Gastroesophageal sphincter (tissue), 4 donors: ENCODE measurements around the gene C6orf120. TPM values are rescaled to one million over a fixed set of nuclear protein-coding genes. Genes with fewer than 3 reads are reported as not detected.
A peak's percentile ranks its signal among the peaks of the same experiment; 100 is the strongest.

Experiments
- ATAC-seq: fragments of 150-250 bp; one replicate; pipeline ENCODE4 v1.9.1; 2016; ENCODE audit warnings: mild to moderate bottlenecking, moderate library complexity
- H3K27ac ChIP-seq, 4 donors: fragments of 200-600 bp; sonication (generic) in 3 of 4; 1 replicate in 3 of 4; 2 replicates in 1 of 4; pipeline ENCODE4 v1.5.1; 2016 to 2019
- H3K27me3 ChIP-seq: fragments of 200-600 bp; sonication (generic); one replicate; pipeline ENCODE4 v1.5.1; 2019
- H3K36me3 ChIP-seq, 2 donors: fragments of 200-600 bp; sonication (generic); one replicate each; pipeline ENCODE4 v1.5.1; 2019; ENCODE audit warnings: control low read depth in 1 of 2
- H3K4me1 ChIP-seq, 3 donors: fragments of 200-600 bp; sonication (generic); 1 replicate in 2 of 3; 2 replicates in 1 of 3; pipeline ENCODE4 v1.5.1; 2016 to 2019; ENCODE audit warnings: control low read depth in 2 of 3
- H3K4me3 ChIP-seq, 2 donors: fragments of 200-600 bp; sonication (generic); one replicate each; pipeline ENCODE4 v1.5.1; 2019; ENCODE audit warnings: mild to moderate bottlenecking in 1 of 2, moderate library complexity in 1 of 2
- H3K9me3 ChIP-seq, 3 donors: fragments of 200-600 bp; sonication (generic); one replicate each; pipeline ENCODE4 v1.5.1; 2017 to 2019; ENCODE audit warnings: control low read depth in 2 of 3
- CTCF ChIP-seq, 4 experiments: fragments of 200-600 bp in 2 of 4; fragments of 450-650 bp in 2 of 4; sonication (generic) in 1 of 4; IDR thresholded peaks; one replicate each; pipeline ENCODE4 v1.5.1; 2017 to 2019; ENCODE audit warnings: antibody characterized with exemption in 4 of 4, mild to moderate bottlenecking in 2 of 4, moderate library complexity in 2 of 4
- EP300 ChIP-seq: sonication (generic); formaldehyde crosslinking; IDR thresholded peaks from one replicate; pipeline ENCODE4 v1.6.1; 2017; ENCODE audit warnings: antibody characterized with exemption, mild to moderate bottlenecking
- POLR2A ChIP-seq, 2 donors: fragments of 450-650 bp; IDR thresholded peaks; one replicate each; pipeline ENCODE4 v1.6.1; 2017; ENCODE audit warnings: antibody characterized with exemption in 2 of 2, mild to moderate bottlenecking in 2 of 2, moderate library complexity in 1 of 2
- POLR2AphosphoS5 ChIP-seq: sonication (generic); formaldehyde crosslinking; IDR thresholded peaks from one replicate; pipeline ENCODE4 v1.6.1; 2017; ENCODE audit warnings: antibody characterized with exemption
- WGBS, 2 donors: methylation state at CpG; one replicate each; pipeline ENCODE4 v1.1.5; 2018; ENCODE audit warnings: low coverage in 1 of 2; 5-methylcytosine and 5-hydroxymethylcytosine counted together
- total RNA-seq, 4 donors: library from RNA; depleted of rRNA; stranded (reverse); fragments of >200 nt; gene quantifications; one replicate each; pipeline ENCODE4 v1.1.0, GENCODE V29; 2016

C6orf120 gene
- total RNA-seq, result 10 to 100 TPM; 31.9 to 38.8 (median 35.4) TPM

DNA sequence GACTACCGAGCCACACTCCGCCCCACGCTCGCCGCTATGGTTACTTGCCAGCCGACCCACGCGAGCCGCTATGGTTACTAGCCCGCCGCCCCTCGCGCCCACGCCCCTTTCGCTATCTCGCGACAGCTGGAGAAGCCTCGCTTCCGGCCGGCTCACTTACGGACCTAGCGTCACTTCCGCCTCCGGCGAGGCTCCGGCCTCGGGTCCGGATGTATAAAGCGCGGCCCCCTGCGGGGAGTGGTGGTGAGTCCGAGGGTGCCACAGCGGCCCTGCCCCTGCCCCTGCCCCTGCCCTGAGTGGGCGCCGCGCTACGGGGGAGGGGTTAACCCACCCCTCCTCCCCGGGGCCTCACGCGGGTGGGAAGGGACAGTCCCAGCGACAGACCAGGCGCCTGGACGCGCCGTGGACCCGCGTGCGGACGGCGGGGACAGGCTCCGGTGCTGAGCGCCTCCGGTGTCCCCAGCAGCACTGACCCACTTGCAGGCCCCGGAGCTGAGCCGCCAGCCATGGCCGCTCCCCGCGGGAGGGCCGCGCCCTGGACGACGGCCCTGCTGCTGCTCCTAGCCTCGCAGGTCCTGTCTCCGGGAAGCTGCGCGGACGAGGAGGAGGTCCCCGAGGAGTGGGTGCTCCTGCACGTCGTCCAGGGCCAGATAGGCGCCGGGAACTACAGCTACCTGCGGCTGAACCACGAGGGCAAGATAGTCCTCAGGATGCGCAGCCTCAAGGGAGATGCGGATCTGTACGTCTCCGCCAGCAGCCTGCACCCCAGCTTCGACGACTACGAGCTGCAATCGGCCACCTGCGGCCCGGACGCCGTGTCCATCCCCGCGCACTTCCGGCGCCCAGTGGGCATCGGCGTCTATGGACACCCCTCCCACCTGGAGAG lies at the start of gene C6orf120, which contains the start of gene WDR27:
C6orf120 (plus strand) TSS at position 173 of the 886 bp plus-strand sequence; CDS start at position 507, 334 bp downstream.
WDR27 (minus strand) TSS at position 76 of the 886 bp plus-strand sequence. CDS start 13,024 bp downstream, outside the sequence.
- Histone ChIP-seq H3K27me3 (no peaks in the 10 kb centered on the region), H3K27ac (peak within 1 kb of the TSS; percentile 87 to 99 (median 97)), H3K9me3 (no peaks in the 10 kb centered on the region), H3K36me3 (peaks cover 0 to 22% of the 10 kb centered on the region in 2 donors), H3K4me1 (peaks cover 7 to 58% (median 20%) of the 10 kb centered on the region in 3 donors), H3K4me3 (peak within 1 kb of the TSS; percentile 80 to 85)
- TF ChIP-seq CTCF (IDR thresholded peaks at IDR 0.05), result no peak
- TF ChIP-seq POLR2A (IDR thresholded peaks at IDR 0.05), result peak; percentile 92 to 93
- no peak for TF ChIP-seq EP300
- peak; percentile 94 for TF ChIP-seq POLR2AphosphoS5
- ATAC-seq, result peak; percentile 98
- no CpG with 5 or more reads among the region's 92 CpGs for WGBS, 2 donors

DNA sequence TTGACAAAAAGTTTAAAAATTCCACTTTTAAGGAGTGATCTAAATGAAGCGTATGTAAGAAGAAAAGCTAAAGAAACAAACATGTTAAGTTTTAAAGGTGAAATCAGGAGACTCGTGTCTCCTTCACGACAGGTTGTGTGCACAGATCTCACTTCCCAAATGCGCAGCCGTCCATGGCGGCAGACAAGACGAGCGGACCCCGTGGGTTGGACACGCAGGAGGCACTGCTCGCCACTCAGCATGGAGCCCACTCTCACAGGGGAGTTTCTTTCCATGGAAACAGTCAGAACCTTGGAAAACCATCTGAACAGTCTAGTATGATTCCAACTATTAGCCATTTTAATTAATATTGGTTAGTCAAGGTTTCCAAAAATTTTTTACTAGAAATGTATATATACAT lies 49.0 kb upstream of the C6orf120 start:
- Histone ChIP-seq H3K27me3 (no peaks in the 10 kb centered on the region), H3K4me3 (no peak overlapping the region), H3K9me3 (no peaks in the 10 kb centered on the region), H3K27ac (no peak overlapping the region), H3K4me1 (peaks cover 0 to 16% (median 0%) of the 10 kb centered on the region in 3 donors), H3K36me3 (peaks cover 0 to 46% of the 10 kb centered on the region in 2 donors)
- 90 to 98% methylated on average over 10 to 11 of the region's 11 CpGs for WGBS, 2 donors
- ATAC-seq, result no peak
- TF ChIP-seq CTCF (IDR thresholded peaks at IDR 0.05) (no peak), POLR2AphosphoS5 (no peak), POLR2A (IDR thresholded peaks at IDR 0.05) (no peak), EP300 (no peak)

GRCh38 chr6:169653691-169654090 lies 48.2 kb upstream of the C6orf120 start:
- ATAC-seq, result no peak
- TF ChIP-seq POLR2A (IDR thresholded peaks at IDR 0.05) (no peak), POLR2AphosphoS5 (no peak), CTCF (IDR thresholded peaks at IDR 0.05) (no peak), EP300 (no peak)
- H3K27me3 ChIP-seq, result no peaks in the 10 kb centered on the region
- peak overlapping the region in 2 of 4 donors; percentile 76 to 82 for H3K27ac ChIP-seq
- H3K4me3 ChIP-seq, result peak overlapping the region in 1 of 2 donors; percentile 53
- H3K36me3 ChIP-seq, result peaks cover 0 to 47% of the 10 kb centered on the region in 2 donors
- H3K4me1 ChIP-seq, result peaks cover 0 to 16% (median 0%) of the 10 kb centered on the region in 3 donors
- 52 to 82% methylated on average over 3 to 5 of the region's 6 CpGs for WGBS, 2 donors
- H3K9me3 ChIP-seq, result no peaks in the 10 kb centered on the region

- peaks cover 0 to 57% of the 10 kb centered on the region in 2 donors for H3K36me3 ChIP-seq
Measured at GRCh38 chr6:169654598-169655391, 47.1 kb upstream of the C6orf120 start.

More at GRCh38 chr6:169654598-169655391, 47.1 kb upstream of the C6orf120 start:
- peak; percentile 3 for TF ChIP-seq POLR2AphosphoS5
- peak in 3 of 4 experiments; percentile 19 to 51 (median 41) for TF ChIP-seq CTCF (IDR thresholded peaks at IDR 0.05)
- TF ChIP-seq EP300, result no peak
- TF ChIP-seq POLR2A (IDR thresholded peaks at IDR 0.05), result peak; percentile 16 to 17
- Histone ChIP-seq H3K27ac (peak overlapping the region; percentile 16 to 82 (median 68)), H3K9me3 (no peaks in the 10 kb centered on the region), H3K4me1 (peaks cover 0 to 16% (median 0%) of the 10 kb centered on the region in 3 donors), H3K27me3 (no peaks in the 10 kb centered on the region), H3K4me3 (peak overlapping the region; percentile 35 to 53)
- 43 to 48% methylated on average over 18 to 25 of the region's 46 CpGs for WGBS, 2 donors
- ATAC-seq, result peak; percentile 93
